ENCODE results near the gene SGMS1.
"Not testable (repeated sequence)": the region's sequence is repeated elsewhere in the genome, so short reads cannot be mapped to it uniquely, and the experiment has no call there.

The SGMS1 gene

DNA sequence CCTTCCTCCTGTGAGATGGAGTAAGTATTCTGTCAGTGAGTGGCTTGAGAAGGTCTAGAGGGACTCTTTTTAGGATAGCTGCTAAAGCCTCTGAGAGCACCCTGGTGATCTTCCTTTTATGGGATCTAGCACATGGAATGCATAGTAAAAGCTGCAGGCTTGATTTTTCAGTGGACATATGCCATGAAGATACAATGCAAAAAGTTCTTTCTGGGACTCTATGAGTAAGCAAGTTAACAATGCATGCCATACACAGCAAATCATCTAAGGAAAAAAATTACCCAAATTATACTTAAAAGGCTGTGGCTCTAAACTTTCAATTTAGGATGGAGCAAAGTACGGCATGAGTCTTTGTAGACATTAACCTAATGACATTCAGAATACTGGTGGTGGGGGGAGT, 154.5 kb downstream of the SGMS1 start:
- DNase-seq (ENCODE audit: low spot score) = peak; percentile 12

DNA sequence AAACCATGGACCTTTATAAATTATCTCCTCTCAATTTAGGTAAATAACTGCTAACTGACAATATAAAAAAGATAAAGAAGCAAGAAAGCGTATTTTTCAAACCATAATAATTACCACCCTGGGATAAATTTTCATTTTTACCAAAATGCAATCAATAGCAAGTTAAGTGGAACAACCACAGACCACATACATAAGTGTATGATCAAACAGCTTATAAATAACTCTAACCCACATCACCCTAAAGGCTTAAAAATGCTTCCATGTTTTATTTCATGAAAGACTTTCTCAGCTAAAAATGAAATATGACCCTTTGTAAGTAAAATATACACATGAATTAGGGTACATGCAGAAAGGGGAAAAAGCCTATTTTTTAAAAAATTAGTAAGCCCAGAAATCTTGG, 156.5 kb downstream of the SGMS1 start:
- DNase-seq (ENCODE audit: low spot score) = no peak

DNA sequence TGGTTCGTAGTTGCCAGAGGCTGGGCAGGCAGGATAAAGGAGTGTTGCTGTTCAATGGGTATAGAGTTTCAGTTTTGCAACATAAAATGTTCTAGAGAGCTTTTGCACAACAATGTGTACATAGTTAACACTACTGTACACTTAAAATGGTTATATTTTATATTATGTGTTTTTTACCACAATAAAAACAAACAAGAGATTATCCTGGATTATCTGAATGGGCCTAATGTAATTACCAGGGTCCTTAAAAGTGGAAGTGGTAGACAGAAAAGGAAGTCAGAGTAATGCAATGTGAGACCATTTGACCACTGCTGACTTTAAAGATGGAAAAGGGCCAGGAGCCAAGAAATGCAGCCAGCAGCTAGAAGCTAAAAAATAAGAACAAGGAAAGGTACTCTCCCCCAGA, 159.7 kb downstream of the SGMS1 start:
- DNase-seq (ENCODE audit: low spot score) = no peak

DNA sequence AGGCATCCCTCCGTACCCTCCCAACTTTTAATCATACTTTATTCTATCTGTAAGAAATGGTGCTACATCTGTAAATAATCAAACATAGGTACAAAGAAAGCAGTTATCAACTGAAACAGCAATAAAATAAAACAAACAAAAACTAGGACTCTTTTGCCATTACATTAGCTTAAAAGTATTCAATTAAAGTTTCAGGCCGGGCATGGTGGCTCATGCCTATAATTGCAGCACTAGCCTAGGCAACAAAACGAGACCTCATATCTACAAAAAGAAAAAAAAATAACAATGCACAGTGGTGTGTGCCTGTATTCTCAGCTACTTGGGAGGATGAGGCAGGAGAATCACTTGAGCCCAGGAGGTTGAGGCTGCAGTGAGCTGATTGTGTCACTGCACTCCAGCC, 161.9 kb downstream of the SGMS1 start:
- DNase-seq (ENCODE audit: low spot score) = no peak

DNA sequence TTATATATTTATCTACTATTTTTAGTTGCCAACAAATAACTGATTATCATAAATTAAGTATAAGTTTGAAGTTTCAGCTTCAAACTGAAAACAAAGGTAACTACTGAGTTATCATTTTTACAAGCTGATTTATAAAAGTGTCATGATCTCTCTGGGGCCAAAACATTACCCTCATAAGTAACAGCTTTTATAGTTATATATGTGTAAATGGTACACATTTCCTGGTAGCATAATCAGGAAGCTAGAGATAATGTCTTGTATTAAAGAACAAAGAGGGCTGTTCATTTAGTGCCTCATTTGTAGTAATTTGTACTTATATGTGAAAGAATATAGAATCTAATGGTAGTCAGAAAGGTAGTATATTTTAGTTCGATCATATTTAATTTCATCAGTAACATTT, 162.6 kb downstream of the SGMS1 start:
- DNase-seq (ENCODE audit: low spot score) = no peak

DNA sequence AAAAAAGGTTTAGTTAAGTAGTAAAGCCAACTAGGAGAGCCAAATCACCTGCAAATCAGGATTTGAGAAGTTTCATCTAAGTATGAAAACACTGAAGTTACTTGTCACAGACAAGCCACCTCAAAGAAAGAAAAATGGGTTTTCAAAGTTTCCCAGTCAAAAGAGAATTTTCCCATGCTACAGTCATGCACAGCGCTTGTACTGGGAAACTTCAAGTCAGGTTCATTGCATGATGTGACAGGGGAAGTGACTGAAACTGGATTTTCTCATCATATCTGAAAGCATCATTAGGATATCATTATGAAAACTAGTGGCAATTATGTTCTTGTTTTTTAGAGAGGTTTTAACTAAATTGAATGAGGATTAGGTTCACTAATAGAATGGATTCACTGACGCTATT, 167.0 kb downstream of the SGMS1 start:
- DNase-seq (ENCODE audit: low spot score) = no peak

DNA sequence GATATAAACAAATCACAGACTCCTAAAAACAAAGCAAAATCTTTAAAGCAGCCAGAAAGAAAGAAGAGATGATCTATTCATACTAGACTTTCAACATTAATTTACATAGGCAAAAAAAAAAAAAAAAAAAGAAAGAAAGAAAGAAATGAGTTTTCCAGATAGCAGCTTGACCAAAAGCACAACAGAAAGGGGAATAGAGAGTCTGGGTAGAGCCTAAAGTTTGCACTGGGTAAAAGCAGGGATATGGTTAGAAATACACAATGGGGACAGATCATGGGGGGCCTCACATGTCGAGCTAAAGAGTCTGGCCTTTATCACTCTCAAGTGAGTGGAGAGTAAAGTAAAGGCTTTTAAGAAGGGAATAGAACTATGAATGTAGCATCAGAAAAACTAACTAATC, 169.8 kb downstream of the SGMS1 start:
- DNase-seq (ENCODE audit: low spot score) = no peak

DNA sequence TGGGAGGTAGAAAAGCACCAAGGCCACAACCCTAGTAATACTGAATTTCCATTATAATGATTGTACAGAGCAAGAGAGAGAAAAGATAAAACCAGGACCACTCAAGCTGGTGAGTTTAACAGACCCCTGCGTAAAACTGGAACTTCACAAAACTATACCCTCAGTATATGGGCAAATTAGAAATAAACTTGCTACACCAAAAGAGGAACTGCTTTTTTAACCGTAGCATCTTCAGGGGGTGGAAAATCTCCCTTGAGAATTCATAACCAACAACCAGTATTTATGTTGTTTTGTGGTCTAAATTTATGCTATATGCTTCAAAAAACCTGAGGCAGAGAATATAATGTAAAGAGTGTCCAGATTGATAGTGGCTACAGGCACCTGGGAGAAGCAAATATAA, 171.2 kb downstream of the SGMS1 start:
- DNase-seq (ENCODE audit: low spot score) = no peak

DNA sequence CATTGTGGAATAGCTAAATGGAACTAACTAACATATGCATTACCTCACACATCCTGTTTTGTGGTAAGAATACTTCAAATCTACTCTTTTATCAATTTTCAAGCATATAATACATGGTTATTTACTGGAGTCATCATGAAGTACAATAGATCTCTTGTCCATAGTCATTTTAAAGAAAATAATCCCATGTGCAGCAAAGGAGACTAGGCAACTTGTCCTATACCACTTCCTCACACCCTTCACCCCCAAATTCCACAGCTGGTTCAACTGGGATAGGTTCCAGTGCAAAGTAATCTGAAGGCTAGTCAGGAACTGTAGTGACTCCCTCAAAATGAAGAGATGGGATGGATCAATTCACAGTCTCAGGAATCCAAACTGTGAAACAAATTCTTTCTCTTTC, 176.1 kb downstream of the SGMS1 start:
- DNase-seq (ENCODE audit: low spot score) = no peak

DNA sequence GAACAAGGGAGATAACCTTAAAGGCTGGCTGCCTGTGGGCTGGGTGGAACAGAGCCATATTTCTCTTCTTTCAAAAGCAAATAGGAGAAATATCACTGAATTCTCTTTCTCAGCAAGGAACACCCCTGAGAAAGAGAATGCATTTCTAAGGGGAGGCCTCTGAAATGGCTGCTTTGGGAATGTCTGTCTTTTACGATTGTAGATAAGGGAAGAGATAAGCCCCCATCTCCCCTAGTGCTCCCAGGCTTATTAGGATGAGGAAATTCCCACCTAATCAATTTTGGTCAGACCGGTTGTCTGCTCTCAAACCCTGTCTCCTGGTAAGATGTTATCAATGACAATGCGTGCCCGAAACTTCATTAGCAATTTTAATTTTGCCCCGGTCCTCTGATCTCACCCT, 178.0 kb downstream of the SGMS1 start:
- not testable (repeated sequence) for DNase-seq (ENCODE audit: low spot score)

DNA sequence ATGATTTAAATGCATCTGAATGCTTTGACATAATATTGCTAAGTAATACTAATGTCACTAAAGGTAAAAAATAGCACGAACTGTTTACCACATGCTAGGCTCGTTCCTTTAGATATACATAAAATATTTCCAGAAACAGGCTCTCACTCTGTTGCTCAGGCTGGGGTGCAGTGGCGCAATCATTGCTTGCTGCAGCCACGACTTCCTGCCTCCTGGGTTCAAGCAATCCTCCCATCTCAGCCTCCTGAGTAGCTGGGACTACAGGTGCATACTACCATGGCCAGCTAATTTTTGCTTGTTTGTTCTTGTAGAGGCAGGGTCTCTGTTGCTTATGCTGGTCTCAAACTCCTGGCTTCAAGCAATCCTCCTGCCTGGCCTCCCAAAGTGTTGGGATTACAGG, 183.3 kb downstream of the SGMS1 start:
- no peak for DNase-seq (ENCODE audit: low spot score)

DNA sequence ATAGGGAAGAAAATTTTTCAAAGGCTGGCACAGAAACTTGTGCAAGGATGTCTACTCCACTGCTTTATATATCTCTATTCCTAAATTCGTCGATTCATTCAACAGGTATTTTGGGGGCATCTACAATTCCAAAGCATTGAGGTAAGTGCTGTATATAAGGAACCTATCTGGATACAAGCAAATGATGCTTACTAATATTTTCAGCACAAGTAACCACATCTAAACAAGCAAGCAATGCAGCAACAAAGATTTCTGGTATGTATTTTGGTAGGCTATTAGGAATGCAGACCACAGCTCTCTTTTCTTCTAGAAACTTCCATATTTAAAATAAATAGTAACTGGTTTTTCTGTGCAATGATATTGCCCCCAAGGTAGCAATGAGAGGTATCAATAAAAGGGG, 183.9 kb downstream of the SGMS1 start:
- no peak for DNase-seq (ENCODE audit: low spot score)

DNA sequence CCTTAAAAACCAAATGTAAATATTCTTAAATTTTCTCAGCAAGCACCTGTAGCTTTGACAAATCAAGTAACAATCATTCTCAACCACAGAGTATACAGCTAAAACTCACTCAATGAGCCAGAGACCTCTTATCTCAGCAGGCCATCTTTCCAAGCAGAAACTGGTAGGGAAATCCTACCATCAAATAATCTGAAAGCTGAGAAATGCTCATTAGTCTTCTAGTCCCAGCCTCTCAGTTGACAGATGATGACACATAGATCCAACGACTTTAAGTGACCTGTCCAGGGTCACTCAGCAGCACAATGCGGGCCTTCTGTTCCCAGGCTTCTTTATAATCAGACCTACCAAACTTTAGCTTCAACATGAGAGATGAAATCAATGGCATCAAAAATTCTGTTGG, 184.6 kb downstream of the SGMS1 start:
- no peak for DNase-seq (ENCODE audit: low spot score)

DNA sequence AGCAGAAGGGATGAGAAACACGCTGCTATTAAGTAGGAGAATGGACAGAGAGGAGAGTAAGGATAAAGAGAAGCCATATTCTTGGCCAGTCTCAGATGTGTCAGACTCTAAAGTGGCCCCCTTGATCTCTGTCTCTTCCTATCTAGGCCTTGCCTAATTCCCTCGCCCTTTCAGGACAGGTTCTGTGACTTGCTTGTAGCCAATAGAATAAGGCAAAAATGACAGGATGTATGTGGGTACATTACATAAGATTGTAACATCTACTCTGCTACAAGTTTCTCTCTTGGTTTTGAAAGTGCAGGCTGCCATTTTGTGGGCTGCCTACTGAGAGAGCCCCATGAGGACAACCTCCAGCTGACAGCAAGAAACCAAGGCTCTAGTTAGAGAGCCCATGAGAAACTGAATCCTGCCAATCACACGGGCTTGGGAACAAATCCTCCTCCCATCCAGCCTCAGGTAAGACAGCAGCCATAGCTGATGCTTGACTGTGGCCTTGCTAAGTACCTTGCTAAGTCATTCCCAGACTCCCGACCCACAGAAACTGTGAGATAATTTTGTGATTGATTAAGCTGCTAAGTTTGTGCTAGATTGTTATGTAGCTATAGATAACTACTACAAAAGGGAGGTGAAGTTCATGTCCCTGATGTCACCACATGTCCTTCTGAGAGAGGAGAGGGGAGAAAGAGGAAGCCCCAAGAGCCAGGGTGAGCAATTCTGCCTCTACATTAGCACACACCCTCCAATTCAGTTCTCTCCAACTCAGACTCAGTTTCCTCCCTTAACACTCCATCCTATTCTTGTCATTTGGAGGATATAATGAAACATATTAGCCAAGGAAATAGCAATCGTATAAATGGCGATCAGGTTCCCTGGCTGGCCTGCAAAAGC, 185.5 kb downstream of the SGMS1 start:
- DNase-seq (ENCODE audit: low spot score) = no peak

DNA sequence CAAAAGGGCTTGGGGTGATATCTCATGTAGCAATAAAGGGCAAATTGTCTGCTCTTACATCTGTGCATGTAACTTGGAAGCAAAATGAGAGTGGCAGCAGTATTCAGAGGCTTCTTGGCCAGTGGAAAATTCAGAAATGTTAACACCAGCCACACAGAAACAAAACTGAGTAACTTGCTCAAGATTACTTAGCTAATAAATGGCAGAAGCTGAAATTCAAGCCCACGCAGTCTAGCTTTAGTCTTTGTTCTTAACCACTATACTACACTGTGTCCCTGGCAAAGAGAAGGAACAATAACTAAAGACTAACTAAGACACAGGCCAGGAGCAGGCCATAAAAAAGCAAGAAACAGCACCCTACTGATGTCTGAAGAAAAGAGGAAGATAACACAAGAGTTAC, 186.5 kb downstream of the SGMS1 start:
- DNase-seq (ENCODE audit: low spot score) = no peak

DNA sequence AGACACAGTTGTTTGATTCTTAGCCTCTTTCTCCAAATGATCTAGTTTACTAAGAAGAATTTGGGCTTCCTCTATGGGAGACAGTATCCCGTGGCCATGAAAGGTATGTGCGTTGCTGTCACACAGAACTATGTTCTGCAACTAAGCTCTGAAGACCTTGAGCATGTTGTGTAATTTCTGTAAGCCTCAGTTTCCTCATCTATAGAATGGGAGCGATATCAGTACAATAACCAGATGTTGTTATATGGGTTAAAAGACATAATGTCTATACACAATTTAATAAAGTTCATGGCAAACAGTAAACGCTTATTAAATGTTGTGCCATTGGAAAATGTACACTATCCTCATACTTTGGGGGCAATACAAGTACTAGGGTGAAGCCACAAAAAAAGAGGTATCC, 187.0 kb downstream of the SGMS1 start:
- DNase-seq (ENCODE audit: low spot score) = no peak

DNA sequence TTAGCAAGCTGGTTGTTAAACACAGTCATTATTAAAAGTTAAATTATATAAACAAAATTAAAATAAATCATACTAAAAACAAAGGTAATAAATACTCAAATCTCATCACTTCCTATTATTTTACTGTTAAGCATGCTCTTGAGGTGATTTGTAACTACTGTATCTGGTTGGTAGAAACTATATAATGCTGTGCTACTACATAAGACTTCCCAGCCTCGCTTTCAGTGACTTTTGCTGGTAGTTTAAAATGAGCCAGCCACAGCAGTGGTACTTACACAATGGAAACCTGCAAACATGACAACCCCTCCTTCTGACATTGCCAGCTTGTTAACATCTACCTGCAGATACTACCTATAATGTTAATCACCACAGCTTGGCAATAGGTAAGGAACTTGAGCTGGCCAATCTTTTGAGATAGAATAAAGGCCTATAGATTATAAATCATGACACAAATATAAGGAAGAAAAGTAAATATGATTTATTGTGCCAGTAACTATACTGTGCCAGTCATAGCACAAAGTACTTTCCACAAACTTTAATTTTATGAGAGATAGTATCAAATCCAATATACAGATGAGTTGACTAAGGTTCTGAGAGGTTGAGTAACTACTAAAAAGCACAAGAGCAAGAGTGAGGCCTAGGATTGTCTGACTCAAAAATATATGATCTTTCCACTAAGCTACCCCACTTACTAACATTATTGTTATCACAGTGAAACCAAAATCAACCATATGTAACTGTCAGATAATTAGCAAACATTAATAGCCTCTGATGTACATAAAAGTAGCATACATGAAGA, 191.3 kb downstream of the SGMS1 start:
- DNase-seq (ENCODE audit: low spot score) = no peak

DNA sequence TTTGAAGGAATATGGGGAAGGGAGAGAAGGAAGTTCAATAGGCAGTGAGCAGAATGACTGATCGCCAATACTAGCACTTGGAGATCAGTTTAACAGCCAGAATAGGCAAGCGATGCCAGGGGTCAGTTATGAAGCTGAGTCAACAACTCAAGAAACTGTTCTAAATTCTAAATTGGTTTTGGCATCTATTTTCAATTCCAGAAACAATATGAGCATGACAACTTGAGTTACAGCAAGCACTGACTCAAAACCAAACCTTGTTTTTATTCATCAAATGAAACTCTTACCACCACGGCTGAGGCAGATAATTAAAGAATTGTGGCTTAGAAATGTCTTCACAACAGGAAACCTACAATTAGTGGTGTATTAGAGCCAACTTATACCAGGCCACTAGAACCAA, 192.0 kb downstream of the SGMS1 start:
- no peak for DNase-seq (ENCODE audit: low spot score)

DNA sequence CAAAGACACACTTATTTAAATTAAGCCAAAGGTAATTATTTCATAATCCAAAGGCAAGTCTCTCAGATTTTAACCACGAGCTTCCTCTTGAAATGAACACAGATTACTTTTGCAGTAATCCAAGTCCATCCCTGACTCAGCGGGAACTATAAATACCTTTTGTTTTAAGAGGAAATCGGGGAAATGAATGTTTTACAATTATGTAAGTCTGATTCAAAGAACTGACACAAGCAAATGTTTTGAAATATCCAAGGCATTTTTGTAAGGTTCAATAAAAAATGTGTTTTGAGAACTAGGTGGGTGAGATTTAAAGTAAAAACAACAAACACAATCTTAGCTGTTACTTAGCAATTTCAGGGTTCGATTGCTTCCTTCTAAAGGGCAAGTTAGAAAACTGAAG, 192.6 kb downstream of the SGMS1 start:
- DNase-seq (ENCODE audit: low spot score) = no peak

DNA sequence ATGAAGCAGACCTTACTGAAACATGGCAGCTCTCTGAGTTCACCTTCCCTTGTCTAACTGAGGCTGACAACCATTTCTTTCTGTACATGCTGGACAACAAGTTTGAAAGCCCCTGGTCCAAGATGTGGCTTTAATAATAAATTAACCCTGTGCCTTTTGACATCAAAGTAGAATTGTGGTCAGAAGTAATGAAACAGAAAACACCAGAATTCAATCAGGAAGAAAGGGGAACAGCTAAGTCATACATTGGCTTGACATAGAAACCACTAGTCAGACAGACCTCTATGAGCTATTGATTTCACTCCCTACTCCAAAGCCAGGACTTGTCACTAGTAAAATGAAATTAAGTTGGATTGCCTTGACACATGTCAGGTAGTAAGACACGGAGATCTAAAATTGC, 197.3 kb downstream of the SGMS1 start:
- no peak for DNase-seq (ENCODE audit: low spot score)

DNA sequence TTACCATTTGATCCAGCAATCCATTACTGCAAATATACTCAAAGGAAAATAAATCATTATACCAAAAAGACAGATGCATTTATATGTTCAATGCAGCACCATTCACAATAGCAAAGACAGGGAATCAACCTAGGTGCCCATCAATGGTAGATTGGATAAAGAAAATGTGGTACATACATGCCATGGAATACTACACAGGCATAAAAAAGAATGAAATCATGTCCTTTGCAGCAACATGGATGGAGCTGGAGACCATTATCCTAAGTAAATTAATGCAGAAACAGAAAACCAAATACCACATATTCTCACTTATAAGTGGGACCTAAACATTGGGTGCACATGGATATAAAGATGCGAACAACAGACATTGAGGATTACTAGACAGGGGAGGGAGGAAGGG, 198.5 kb downstream of the SGMS1 start:
- not testable (repeated sequence) for DNase-seq (ENCODE audit: low spot score)

DNA sequence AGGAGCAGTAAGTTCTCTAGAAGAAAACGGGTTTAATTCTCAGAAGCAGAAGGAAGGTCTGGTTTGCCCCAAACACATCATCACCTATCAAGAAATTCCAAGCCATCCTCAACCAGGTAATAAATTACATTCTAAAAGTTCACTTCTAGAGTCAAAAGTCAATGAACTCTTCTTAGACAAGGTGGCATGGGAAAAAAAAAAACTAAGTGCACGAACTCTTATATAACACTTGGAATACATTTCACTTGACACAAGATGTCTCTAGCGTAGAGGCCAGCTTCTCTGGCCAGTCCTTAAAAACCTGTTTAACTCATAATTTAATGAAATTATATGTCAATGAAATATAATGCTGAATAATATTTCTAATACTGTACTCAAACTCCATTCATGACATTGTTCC, 200.3 kb downstream of the SGMS1 start:
- no peak for DNase-seq (ENCODE audit: low spot score)

DNA sequence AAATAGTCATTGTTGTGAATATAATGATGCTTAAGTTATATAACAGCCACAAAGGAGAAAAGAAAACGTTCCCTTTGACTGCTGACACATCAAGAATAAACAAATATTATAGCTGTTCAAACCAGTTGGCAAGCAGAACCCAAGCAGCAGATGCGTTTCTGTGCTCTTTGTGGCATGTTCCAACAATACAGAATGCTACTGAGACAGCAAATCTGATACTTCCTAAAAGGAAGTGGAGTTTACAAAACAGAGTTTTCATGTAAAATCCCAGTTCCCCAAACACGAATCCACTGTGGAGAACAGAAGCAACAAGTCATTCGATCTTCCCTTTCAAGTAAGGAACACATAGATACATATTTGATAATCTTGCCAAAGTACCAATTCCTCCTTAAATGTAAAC, 201.5 kb downstream of the SGMS1 start:
- no peak for DNase-seq (ENCODE audit: low spot score)
